Gastroesophageal sphincter (tissue), 3 donors: Measurements from ENCODE around the gene KRT12.

ENCODE experiments used
- POLR2A ChIP-seq, 2 donors: fragments of 450-650 bp; IDR thresholded peaks; one replicate each; pipeline ENCODE4 v1.6.1; 2017; ENCODE audit warnings: antibody characterized with exemption in 2 of 2, mild to moderate bottlenecking in 2 of 2, moderate library complexity in 1 of 2
- TF ChIP-seq, protein P1 (sequence below), 4 experiments: fragments of 200-600 bp in 2 of 4; fragments of 450-650 bp in 2 of 4; sonication (generic) in 1 of 4; IDR thresholded peaks; one replicate each; pipeline ENCODE4 v1.5.1; 2017 to 2019; ENCODE audit warnings: antibody characterized with exemption in 4 of 4, mild to moderate bottlenecking in 2 of 4, moderate library complexity in 2 of 4

DNA sequence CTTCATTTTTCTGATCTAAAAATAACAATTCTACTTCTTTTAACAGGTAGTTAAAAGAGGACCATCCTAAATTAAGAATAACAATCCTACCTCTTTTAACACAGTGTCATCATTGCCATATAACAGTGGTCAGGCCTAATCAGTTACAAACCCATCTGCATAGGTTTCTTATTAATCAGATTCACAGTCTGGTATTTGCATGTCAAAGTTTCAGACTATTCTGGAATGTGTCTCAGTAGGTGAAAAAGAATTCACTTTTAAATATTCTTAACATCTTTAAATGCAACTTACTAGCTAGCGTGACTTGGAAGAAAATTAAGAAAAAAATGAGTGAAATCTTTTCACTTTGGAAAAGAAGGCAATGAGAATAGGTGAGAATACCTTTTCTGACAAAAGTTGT, 6.8 kb upstream of the KRT12 start:
- TF ChIP-seq, protein P1, sequence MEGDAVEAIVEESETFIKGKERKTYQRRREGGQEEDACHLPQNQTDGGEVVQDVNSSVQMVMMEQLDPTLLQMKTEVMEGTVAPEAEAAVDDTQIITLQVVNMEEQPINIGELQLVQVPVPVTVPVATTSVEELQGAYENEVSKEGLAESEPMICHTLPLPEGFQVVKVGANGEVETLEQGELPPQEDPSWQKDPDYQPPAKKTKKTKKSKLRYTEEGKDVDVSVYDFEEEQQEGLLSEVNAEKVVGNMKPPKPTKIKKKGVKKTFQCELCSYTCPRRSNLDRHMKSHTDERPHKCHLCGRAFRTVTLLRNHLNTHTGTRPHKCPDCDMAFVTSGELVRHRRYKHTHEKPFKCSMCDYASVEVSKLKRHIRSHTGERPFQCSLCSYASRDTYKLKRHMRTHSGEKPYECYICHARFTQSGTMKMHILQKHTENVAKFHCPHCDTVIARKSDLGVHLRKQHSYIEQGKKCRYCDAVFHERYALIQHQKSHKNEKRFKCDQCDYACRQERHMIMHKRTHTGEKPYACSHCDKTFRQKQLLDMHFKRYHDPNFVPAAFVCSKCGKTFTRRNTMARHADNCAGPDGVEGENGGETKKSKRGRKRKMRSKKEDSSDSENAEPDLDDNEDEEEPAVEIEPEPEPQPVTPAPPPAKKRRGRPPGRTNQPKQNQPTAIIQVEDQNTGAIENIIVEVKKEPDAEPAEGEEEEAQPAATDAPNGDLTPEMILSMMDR (IDR thresholded peaks at IDR 0.05): no peak
- no peak for TF ChIP-seq POLR2A (IDR thresholded peaks at IDR 0.05)
